ENCODE measurements around the gene NCF2.

NCF2 gene

GRCh38 chr1:183611021-183611420, 20.8 kb upstream of the NCF2 start:
- no peak for DNase-seq

GRCh38 chr1:183609759-183610452, 19.6 kb upstream of the NCF2 start:
- DNase-seq: no peak

GRCh38 chr1:183609313-183609712, 19.1 kb upstream of the NCF2 start:
- DNase-seq: peak in 1 of 2 donors; percentile 84

GRCh38 chr1:183607322-183607980, 17.2 kb upstream of the NCF2 start:
- DNase-seq: no peak

- DNase-seq: no peak
Observed at GRCh38 chr1:183605904-183606303, 15.6 kb upstream of the NCF2 start.

GRCh38 chr1:183604815-183605214, 14.6 kb upstream of the NCF2 start:
- DNase-seq: no peak

GRCh38 chr1:183604038-183604808, 14.0 kb upstream of the NCF2 start:
- DNase-seq: no peak

- DNase-seq: no peak
Observed at GRCh38 chr1:183602510-183602909, 12.3 kb upstream of the NCF2 start.

- DNase-seq: no peak
Observed at GRCh38 chr1:183600634-183601033, 10.4 kb upstream of the NCF2 start.

- no peak for DNase-seq
Observed at GRCh38 chr1:183600136-183600535, 9.9 kb upstream of the NCF2 start.

GRCh38 chr1:183598386-183598785, 8.1 kb upstream of the NCF2 start:
- DNase-seq: peak in 1 of 2 donors; percentile 65

GRCh38 chr1:183597656-183598347, 7.5 kb upstream of the NCF2 start:
- DNase-seq: no peak

- DNase-seq: no peak
Observed at GRCh38 chr1:183596500-183596899, 6.2 kb upstream of the NCF2 start.

GRCh38 chr1:183595537-183595936, 5.3 kb upstream of the NCF2 start:
- no peak for DNase-seq

- DNase-seq: no peak
Observed at GRCh38 chr1:183593356-183593755, 3.1 kb upstream of the NCF2 start.

- DNase-seq: no peak
Observed at GRCh38 chr1:183592733-183593132, 2.5 kb upstream of the NCF2 start.

GRCh38 chr1:183589874-183590243, 400 bp downstream of the NCF2 start:
- DNase-seq: no peak

- DNase-seq: no peak
Observed at GRCh38 chr1:183589384-183589783, 875 bp downstream of the NCF2 start.

- DNase-seq: no peak
Observed at GRCh38 chr1:183588827-183589226, 1.4 kb downstream of the NCF2 start.

- DNase-seq: no peak
Observed at GRCh38 chr1:183586926-183587325, 3.3 kb downstream of the NCF2 start.

GRCh38 chr1:183586455-183586854, 3.8 kb downstream of the NCF2 start:
- no peak for DNase-seq

GRCh38 chr1:183585038-183585437, 5.2 kb downstream of the NCF2 start:
- no peak for DNase-seq

GRCh38 chr1:183584147-183584546, 6.1 kb downstream of the NCF2 start:
- DNase-seq: no peak
